ENCODE measurements around the gene MGAT1.

Gene MGAT1

DNA sequence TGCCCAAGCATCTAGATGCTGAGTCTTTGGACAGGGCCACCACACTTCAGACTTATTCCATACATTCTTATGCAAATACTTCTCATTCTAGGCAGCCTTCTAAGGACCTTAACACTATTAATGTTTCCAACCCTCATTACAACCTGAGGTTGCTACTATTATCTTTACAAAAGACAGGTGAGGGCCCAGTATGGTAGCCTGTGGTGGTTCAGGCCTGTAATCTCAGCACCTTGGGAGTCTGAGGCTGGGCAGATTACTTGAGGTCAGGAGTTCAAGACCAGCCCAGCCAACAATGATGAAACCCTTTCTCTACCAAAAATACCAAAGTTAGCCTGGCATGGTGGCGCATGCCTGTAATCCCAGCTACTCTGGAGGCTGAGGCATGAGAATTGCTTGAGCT, 42.3 kb upstream of the MGAT1 start:
- in situ Hi-C loops (cut with MboI; ENCODE audit: low pct_unique_long_range_greater_than_20kb, low sequenced_read_pairs, unreplicated experiment): no loop called here
- no peak for DNase-seq (ENCODE audit: low spot score)
- TF ChIP-seq, protein P1, sequence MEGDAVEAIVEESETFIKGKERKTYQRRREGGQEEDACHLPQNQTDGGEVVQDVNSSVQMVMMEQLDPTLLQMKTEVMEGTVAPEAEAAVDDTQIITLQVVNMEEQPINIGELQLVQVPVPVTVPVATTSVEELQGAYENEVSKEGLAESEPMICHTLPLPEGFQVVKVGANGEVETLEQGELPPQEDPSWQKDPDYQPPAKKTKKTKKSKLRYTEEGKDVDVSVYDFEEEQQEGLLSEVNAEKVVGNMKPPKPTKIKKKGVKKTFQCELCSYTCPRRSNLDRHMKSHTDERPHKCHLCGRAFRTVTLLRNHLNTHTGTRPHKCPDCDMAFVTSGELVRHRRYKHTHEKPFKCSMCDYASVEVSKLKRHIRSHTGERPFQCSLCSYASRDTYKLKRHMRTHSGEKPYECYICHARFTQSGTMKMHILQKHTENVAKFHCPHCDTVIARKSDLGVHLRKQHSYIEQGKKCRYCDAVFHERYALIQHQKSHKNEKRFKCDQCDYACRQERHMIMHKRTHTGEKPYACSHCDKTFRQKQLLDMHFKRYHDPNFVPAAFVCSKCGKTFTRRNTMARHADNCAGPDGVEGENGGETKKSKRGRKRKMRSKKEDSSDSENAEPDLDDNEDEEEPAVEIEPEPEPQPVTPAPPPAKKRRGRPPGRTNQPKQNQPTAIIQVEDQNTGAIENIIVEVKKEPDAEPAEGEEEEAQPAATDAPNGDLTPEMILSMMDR (IDR thresholded peaks at IDR 0.05; ENCODE audit: extremely low read depth, insufficient read depth, missing control alignments): no peak

DNA sequence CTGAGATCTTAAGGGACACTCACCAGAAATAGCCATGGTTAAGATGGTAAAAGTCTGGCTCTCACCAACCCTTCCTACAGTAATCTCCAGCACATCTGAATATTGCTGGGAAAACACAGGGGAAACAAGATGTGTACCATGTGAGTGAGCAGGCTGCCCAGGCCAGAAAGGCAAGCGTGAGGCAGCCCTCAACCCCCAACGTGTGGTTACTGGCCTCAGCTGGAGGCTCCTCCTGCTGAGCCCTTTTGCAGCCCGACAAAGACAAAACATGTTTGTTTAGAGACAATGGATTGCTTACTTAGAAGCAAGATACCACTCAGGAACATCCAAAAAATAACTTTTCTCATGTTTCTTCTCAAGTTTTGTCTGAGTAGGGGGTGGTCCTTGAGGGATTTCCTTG, 41.8 kb upstream of the MGAT1 start:
- in situ Hi-C loops (cut with MboI; ENCODE audit: low pct_unique_long_range_greater_than_20kb, low sequenced_read_pairs, unreplicated experiment): no loop called here
- TF ChIP-seq, protein P1 (IDR thresholded peaks at IDR 0.05; ENCODE audit: extremely low read depth, insufficient read depth, missing control alignments): no peak
- DNase-seq (ENCODE audit: low spot score): no peak

DNA sequence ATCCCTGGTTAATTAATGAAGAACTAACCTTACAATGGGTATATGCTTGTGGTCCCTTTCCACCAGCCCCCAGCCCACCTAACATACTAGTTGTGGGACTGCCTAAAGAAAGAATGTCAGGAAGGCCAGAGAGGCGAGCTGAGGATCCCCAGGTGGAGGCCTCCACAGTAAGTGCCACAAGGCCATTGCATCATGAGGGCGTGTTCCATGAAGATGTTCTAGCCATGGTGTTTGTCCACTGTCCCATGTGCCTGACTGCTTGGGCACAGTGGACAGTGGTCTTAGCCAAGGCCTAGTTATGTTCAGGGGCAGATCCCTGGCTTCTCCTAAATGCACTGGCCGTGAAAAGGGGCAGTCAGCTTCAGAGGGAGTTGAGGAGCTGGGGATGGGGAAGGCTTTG, 37.3 kb upstream of the MGAT1 start:
- DNase-seq (ENCODE audit: low spot score): no peak
- in situ Hi-C loops (cut with MboI; ENCODE audit: low pct_unique_long_range_greater_than_20kb, low sequenced_read_pairs, unreplicated experiment): no loop called here
- TF ChIP-seq, protein P1 (IDR thresholded peaks at IDR 0.05; ENCODE audit: extremely low read depth, insufficient read depth, missing control alignments): no peak

DNA sequence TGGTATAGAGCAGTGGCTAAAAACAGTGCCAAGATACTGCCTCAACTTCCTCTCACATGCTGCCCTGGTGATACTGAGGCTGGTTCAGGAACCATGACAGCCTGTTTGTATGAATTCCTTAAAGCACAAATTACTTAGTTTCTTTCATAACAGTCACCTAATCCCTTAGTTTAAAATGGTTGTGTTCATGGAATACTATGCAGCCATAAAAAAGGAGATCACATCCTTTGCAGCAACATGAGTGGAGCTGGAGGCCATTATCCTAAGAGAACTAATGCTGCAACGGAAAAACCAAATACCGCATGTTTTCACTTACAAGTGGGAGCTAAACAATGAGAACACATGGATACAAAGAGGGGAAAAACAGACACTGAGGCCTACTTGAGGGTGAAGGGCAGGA, 36.6 kb upstream of the MGAT1 start:
- DNase-seq (ENCODE audit: low spot score): no peak
- in situ Hi-C loops (cut with MboI; ENCODE audit: low pct_unique_long_range_greater_than_20kb, low sequenced_read_pairs, unreplicated experiment): no loop called here
- TF ChIP-seq, protein P1 (IDR thresholded peaks at IDR 0.05; ENCODE audit: extremely low read depth, insufficient read depth, missing control alignments): no peak

DNA sequence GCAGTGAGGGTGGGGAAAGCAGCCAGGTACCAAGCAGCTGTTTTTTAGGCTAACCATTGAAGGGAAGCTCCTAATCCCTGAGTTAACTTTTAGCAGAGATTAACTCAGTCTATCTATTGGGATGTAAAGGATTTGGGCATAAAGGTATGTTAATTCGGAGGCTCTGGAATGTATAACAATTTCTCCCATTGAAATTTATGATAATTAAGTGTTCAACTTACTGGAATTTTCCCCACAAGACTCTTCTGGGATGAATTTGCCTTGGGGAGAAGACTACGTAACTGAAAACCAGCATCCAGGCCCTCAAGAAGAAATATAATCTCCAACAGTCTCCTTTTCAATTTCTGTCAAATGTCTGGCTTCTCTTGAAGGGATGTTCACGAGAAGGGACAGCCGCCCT, 34.9 kb upstream of the MGAT1 start:
- in situ Hi-C loops (cut with MboI; ENCODE audit: low pct_unique_long_range_greater_than_20kb, low sequenced_read_pairs, unreplicated experiment): no loop called here
- TF ChIP-seq, protein P1 (IDR thresholded peaks at IDR 0.05; ENCODE audit: extremely low read depth, insufficient read depth, missing control alignments): no peak
- no peak for DNase-seq (ENCODE audit: low spot score)

DNA sequence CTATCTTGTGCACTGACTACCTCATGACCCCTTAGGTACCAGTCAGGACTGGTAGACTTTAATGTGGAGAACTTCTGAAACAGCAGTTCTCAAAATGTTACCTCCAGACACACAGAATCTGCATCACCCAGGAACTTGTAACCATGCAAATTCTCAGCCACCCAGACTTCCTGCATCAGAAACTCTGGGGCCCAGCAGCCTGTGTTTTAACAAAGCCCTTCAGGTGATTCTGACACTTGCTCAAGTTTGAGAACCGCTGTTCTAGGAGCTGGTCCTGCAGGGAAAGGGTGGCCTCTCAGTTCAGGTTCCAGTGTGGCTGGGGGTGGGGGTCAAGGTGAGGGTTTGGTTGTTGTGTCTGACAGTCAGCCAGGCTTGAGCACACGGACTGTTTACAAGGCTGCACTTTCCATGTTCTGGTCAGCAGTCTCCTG, 30.0 kb upstream of the MGAT1 start:
- TF ChIP-seq, protein P1 (IDR thresholded peaks at IDR 0.05; ENCODE audit: extremely low read depth, insufficient read depth, missing control alignments): no peak
- in situ Hi-C loops (cut with MboI; ENCODE audit: low pct_unique_long_range_greater_than_20kb, low sequenced_read_pairs, unreplicated experiment): no loop called here
- peak; percentile 63 for DNase-seq (ENCODE audit: low spot score)

Data from GM13977 (cell line).